Suprapubic skin (tissue), 3 donors: Measurements from ENCODE around the gene OLFM1.

ENCODE experiments used
- CTCF ChIP-seq, 2 donors: fragments of 200-600 bp in 1 of 2; fragments of 450-650 bp in 1 of 2; sonication (generic) in 1 of 2; IDR thresholded peaks; one replicate each; pipeline ENCODE4 v1.5.1; 2016 to 2019; ENCODE audit warnings: antibody characterized with exemption in 2 of 2, mild to moderate bottlenecking in 1 of 2, moderate library complexity in 1 of 2
- POLR2A ChIP-seq, 2 donors: fragments of 450-650 bp; IDR thresholded peaks; one replicate each; pipeline ENCODE4 v1.6.1; 2017; ENCODE audit warnings: antibody characterized with exemption in 2 of 2, mild to moderate bottlenecking in 2 of 2, moderate library complexity in 2 of 2

GRCh38 chr9:135081731-135082130 lies 5.7 kb upstream of the OLFM1 start:
- TF ChIP-seq POLR2A (IDR thresholded peaks at IDR 0.05) = no peak
- TF ChIP-seq CTCF (IDR thresholded peaks at IDR 0.05) = no peak
